SK-N-SH treated with all-trans-retinoic acid at 6 μM for 48 hours (cell line): ENCODE results near the gene MARK1.

Experiments
- ATAC-seq: fragments of 200-7000 bp; cut with Tn5 transposase; 3 replicates; pipeline ENCODE4 v1.9.1; 2020; ENCODE audit warnings: mild to moderate bottlenecking, moderate library complexity
- ARNTL ChIP-seq: fragments of 450-650 bp; formaldehyde crosslinking; IDR thresholded peaks from 2 replicates; pipeline ENCODE4 v1.5.0; 2020; ENCODE audit warnings: low read depth, mild to moderate bottlenecking, moderate library complexity, borderline replicate concordance
- BACH2 ChIP-seq: fragments of 250-450 bp; sonication (Bioruptor Pico); IDR thresholded peaks from 2 replicates; pipeline ENCODE4 v1.9.0; 2021; ENCODE audit warnings: mild to moderate bottlenecking, borderline replicate concordance
- CSDC2 ChIP-seq: fragments of 250-450 bp; sonication (Bioruptor Pico); IDR thresholded peaks from 2 replicates; pipeline ENCODE4 v1.5.0; 2020; ENCODE audit warnings: mild to moderate bottlenecking, moderate library complexity
- ESRRG ChIP-seq: fragments of 250-450 bp; sonication (Bioruptor Pico); IDR thresholded peaks from 2 replicates; pipeline ENCODE4 v1.6.1; 2021; ENCODE audit warnings: mild to moderate bottlenecking
- GLIS3 ChIP-seq: fragments of 250-450 bp; sonication (Bioruptor Pico); IDR thresholded peaks from 2 replicates; pipeline ENCODE4 v1.5.0; 2020; ENCODE audit warnings: mild to moderate bottlenecking, moderate library complexity
- ISL1 ChIP-seq: fragments of 250-450 bp; sonication (Bioruptor Pico); IDR thresholded peaks from 2 replicates; pipeline ENCODE4 v2.1.2; 2022; ENCODE audit warnings: mild to moderate bottlenecking, moderate library complexity
- OSR1 ChIP-seq: fragments of 250-450 bp; sonication (Bioruptor Pico); IDR thresholded peaks from 2 replicates; pipeline ENCODE4 v1.8.0; 2022; ENCODE audit warnings: moderate library complexity, mild to moderate bottlenecking, inconsistent platforms
- PPARA ChIP-seq: fragments of 250-450 bp; sonication (Bioruptor Pico); IDR thresholded peaks from 2 replicates; pipeline ENCODE4 v1.5.0; 2020; ENCODE audit warnings: mild to moderate bottlenecking, borderline replicate concordance
- RARB ChIP-seq: fragments of 250-450 bp; sonication (Bioruptor Pico); IDR thresholded peaks from 2 replicates; pipeline ENCODE4 v1.8.0; 2021; ENCODE audit warnings: mild to moderate bottlenecking, moderate library complexity
- SNAI2 ChIP-seq: fragments of 250-450 bp; sonication (Bioruptor Pico); IDR thresholded peaks from 2 replicates; pipeline ENCODE4 v1.5.0; 2020; ENCODE audit warnings: mild to moderate bottlenecking, moderate library complexity
- TCF4 ChIP-seq: fragments of 250-450 bp; sonication (Bioruptor Pico); IDR thresholded peaks from 2 replicates; pipeline ENCODE4 v1.8.0; 2021; ENCODE audit warnings: mild to moderate bottlenecking, moderate library complexity, borderline replicate concordance
- TOX ChIP-seq: fragments of 250-450 bp; sonication (Bioruptor Pico); IDR thresholded peaks from 2 replicates; pipeline ENCODE4 v1.8.0; 2021; ENCODE audit warnings: mild to moderate bottlenecking, moderate library complexity, borderline replicate concordance
- ZC3H10 ChIP-seq: fragments of 250-450 bp; sonication (Bioruptor Pico); IDR thresholded peaks from 2 replicates; pipeline ENCODE4 v1.5.1; 2021; ENCODE audit warnings: mild to moderate bottlenecking, moderate library complexity
- ZFP3 ChIP-seq: fragments of 250-450 bp; sonication (Bioruptor Pico); IDR thresholded peaks from 2 replicates; pipeline ENCODE4 v1.5.0; 2020; ENCODE audit warnings: mild to moderate bottlenecking, moderate library complexity
- ZFP30 ChIP-seq: fragments of 450-650 bp; formaldehyde crosslinking; IDR thresholded peaks from 2 replicates; pipeline ENCODE4 v1.5.0; 2022; ENCODE audit warnings: mild to moderate bottlenecking, moderate library complexity
- ZNF565 ChIP-seq: fragments of 450-650 bp; formaldehyde crosslinking; conservative IDR thresholded peaks from 2 replicates; pipeline ENCODE4 v1.5.0; 2020; ENCODE audit warnings: low read depth, mild to moderate bottlenecking, moderate library complexity
- ZNF70 ChIP-seq: fragments of 450-650 bp; formaldehyde crosslinking; IDR thresholded peaks from 2 replicates; pipeline ENCODE4 v1.5.0; 2020; ENCODE audit warnings: mild to moderate bottlenecking, moderate library complexity
- ZNF8 ChIP-seq: fragments of 450-650 bp; formaldehyde crosslinking; IDR thresholded peaks from 2 replicates; pipeline ENCODE4 v1.5.0; 2020; ENCODE audit warnings: mild to moderate bottlenecking, moderate library complexity
- TF ChIP-seq, protein P1 (sequence below): fragments of 250-450 bp; sonication (Bioruptor Pico); IDR thresholded peaks from 2 replicates; pipeline ENCODE4 v1.8.0; 2020; ENCODE audit warnings: mild to moderate bottlenecking, moderate library complexity, borderline replicate concordance
- TF ChIP-seq, protein P2 (sequence below): fragments of 250-450 bp; sonication (Bioruptor Pico); IDR thresholded peaks from 2 replicates; pipeline ENCODE4 v1.5.1; 2021; ENCODE audit warnings: mild to moderate bottlenecking, moderate library complexity
- TF ChIP-seq, protein P3 (sequence below): fragments of 250-450 bp; sonication (Bioruptor Pico); IDR thresholded peaks from 2 replicates; pipeline ENCODE4 v1.5.0; 2020; ENCODE audit warnings: mild to moderate bottlenecking, moderate library complexity
- TF ChIP-seq, protein P4 (sequence below): fragments of 250-450 bp; sonication (Bioruptor Pico); IDR thresholded peaks from 2 replicates; pipeline ENCODE4 v1.5.1; 2020; ENCODE audit warnings: low read depth, mild to moderate bottlenecking, moderate library complexity

Gene MARK1

DNA sequence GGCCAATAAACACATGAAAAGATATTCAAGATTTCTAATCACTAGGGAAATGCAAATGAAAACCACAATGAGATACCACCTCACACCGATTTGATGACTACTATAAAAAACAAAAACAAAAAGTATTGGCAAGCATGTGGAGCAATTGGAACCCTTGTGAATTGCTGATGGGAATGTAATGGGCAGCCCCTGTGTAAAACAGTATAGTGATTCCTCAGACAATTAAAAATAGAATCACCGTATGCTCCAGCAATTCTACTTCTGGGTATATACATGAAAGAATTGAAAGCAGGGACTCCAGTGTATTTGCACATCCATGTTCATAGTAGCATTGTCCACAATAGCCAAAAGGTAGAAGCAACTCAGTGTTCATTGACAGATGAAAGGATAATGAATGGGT is 149.3 kb downstream of the MARK1 start (continued):
- TF ChIP-seq TCF4 (no peak), ISL1 (CRISPR knock-in tag) (no peak), RARB (no peak)

DNA sequence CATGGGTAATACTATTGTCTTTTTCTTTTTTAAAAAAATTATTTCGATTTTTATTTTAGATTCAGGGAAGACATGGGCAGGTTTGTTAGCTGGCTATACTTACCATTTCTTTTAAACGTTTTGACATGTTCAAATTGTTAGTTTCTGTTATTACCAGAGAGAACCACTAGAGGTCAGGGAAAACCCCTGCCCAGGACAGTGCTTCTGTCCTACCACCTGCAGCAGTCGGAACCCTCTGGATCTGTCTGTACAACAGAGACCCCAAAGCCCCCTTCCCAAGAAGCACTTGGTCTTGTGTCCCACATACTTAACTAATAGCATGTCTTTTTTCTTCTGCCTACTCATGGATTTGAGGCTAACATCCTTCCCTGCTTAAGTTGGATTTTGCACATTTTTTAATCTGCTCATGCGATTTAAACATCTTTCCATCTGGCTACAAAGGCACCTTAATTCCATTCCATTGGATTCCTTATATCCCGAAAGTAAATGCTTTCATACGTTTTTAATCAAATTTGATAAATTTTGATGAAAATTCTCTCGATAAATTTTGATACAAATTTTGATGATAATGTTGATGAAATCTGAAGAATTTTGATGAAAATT is 152.2 kb downstream of the MARK1 start:
- TF ChIP-seq ZNF70 (CRISPR knock-in tag) (no peak), OSR1 (no peak), PPARA (CRISPR knock-in tag) (no peak), ZC3H10 (CRISPR knock-in tag) (no peak), GLIS3 (CRISPR knock-in tag) (no peak), ZNF8 (no peak), ZNF565 (CRISPR knock-in tag) (no peak), ISL1 (CRISPR knock-in tag) (no peak), ARNTL (CRISPR knock-in tag) (no peak), ZFP30 (CRISPR knock-in tag) (no peak), ZFP3 (CRISPR knock-in tag) (no peak), RARB (no peak), BACH2 (CRISPR knock-in tag) (no peak)
- TF ChIP-seq, protein P1, sequence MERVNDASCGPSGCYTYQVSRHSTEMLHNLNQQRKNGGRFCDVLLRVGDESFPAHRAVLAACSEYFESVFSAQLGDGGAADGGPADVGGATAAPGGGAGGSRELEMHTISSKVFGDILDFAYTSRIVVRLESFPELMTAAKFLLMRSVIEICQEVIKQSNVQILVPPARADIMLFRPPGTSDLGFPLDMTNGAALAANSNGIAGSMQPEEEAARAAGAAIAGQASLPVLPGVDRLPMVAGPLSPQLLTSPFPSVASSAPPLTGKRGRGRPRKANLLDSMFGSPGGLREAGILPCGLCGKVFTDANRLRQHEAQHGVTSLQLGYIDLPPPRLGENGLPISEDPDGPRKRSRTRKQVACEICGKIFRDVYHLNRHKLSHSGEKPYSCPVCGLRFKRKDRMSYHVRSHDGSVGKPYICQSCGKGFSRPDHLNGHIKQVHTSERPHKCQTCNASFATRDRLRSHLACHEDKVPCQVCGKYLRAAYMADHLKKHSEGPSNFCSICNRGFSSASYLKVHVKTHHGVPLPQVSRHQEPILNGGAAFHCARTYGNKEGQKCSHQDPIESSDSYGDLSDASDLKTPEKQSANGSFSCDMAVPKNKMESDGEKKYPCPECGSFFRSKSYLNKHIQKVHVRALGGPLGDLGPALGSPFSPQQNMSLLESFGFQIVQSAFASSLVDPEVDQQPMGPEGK (CRISPR knock-in tag) = no peak
- TF ChIP-seq, protein P2, sequence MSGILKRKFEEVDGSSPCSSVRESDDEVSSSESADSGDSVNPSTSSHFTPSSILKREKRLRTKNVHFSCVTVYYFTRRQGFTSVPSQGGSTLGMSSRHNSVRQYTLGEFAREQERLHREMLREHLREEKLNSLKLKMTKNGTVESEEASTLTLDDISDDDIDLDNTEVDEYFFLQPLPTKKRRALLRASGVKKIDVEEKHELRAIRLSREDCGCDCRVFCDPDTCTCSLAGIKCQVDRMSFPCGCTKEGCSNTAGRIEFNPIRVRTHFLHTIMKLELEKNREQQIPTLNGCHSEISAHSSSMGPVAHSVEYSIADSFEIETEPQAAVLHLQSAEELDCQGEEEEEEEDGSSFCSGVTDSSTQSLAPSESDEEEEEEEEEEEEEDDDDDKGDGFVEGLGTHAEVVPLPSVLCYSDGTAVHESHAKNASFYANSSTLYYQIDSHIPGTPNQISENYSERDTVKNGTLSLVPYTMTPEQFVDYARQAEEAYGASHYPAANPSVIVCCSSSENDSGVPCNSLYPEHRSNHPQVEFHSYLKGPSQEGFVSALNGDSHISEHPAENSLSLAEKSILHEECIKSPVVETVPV (CRISPR knock-in tag) = no peak
- TF ChIP-seq, protein P3, sequence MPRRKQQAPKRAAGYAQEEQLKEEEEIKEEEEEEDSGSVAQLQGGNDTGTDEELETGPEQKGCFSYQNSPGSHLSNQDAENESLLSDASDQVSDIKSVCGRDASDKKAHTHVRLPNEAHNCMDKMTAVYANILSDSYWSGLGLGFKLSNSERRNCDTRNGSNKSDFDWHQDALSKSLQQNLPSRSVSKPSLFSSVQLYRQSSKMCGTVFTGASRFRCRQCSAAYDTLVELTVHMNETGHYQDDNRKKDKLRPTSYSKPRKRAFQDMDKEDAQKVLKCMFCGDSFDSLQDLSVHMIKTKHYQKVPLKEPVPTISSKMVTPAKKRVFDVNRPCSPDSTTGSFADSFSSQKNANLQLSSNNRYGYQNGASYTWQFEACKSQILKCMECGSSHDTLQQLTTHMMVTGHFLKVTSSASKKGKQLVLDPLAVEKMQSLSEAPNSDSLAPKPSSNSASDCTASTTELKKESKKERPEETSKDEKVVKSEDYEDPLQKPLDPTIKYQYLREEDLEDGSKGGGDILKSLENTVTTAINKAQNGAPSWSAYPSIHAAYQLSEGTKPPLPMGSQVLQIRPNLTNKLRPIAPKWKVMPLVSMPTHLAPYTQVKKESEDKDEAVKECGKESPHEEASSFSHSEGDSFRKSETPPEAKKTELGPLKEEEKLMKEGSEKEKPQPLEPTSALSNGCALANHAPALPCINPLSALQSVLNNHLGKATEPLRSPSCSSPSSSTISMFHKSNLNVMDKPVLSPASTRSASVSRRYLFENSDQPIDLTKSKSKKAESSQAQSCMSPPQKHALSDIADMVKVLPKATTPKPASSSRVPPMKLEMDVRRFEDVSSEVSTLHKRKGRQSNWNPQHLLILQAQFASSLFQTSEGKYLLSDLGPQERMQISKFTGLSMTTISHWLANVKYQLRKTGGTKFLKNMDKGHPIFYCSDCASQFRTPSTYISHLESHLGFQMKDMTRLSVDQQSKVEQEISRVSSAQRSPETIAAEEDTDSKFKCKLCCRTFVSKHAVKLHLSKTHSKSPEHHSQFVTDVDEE (CRISPR knock-in tag) = no peak
- TF ChIP-seq, protein P4, sequence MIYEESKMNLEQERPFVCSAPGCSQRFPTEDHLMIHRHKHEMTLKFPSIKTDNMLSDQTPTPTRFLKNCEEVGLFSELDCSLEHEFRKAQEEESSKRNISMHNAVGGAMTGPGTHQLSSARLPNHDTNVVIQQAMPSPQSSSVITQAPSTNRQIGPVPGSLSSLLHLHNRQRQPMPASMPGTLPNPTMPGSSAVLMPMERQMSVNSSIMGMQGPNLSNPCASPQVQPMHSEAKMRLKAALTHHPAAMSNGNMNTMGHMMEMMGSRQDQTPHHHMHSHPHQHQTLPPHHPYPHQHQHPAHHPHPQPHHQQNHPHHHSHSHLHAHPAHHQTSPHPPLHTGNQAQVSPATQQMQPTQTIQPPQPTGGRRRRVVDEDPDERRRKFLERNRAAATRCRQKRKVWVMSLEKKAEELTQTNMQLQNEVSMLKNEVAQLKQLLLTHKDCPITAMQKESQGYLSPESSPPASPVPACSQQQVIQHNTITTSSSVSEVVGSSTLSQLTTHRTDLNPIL = no peak

DNA sequence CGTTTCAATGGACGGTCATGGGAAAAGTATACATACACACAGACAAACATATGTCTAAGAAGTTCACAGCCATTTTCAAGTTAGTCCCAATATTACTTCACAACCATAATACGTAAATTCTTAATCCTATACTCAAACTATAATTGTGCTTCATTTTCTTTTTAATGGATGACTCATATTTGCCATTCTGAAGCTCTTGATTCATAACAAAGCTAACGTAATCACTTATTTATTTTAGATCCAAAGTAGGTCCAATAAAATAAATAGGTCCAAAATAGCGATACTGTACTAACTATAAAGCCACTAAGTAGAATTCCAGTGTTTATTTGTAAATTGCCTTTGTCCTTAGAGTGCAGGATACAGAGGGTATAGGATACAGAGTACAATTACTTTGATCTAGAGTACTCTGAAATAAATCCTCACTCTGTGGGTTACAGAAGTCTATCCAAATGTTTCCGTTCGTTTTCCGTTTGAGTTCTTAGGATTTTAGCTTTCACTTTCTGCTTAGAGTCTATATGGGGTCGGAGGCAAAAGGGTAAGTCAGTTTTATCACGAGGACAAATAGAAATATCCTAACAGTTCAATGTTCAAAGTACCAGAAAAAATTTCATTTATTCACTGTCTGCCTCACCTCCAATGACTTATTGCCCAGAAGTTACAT is 153.4 kb downstream of the MARK1 start:
- TF ChIP-seq, protein P2 (CRISPR knock-in tag) = no peak
- no peak for TF ChIP-seq ZFP3 (CRISPR knock-in tag)
- no peak for TF ChIP-seq RARB
- no peak for TF ChIP-seq SNAI2 (CRISPR knock-in tag)
- TF ChIP-seq ARNTL (CRISPR knock-in tag) = no peak
- no peak for TF ChIP-seq ESRRG (CRISPR knock-in tag)
- TF ChIP-seq PPARA (CRISPR knock-in tag) = no peak
- TF ChIP-seq, protein P1 (CRISPR knock-in tag) = no peak
- TF ChIP-seq TOX (CRISPR knock-in tag) = no peak
- TF ChIP-seq OSR1 = no peak
- no peak for TF ChIP-seq ZC3H10 (CRISPR knock-in tag)
- no peak for TF ChIP-seq ZNF70 (CRISPR knock-in tag)
- no peak for TF ChIP-seq CSDC2
- ATAC-seq = no peak

More for the DNA sequence above, 152.2 kb downstream of the MARK1 start:
- peak; percentile 98 for ATAC-seq
